ENCODE measurements around the gene FIBIN. TPM values are rescaled to one million over a fixed set of nuclear protein-coding genes. Genes with fewer than 3 reads are reported as not detected.

FIBIN gene
- total and polyA plus RNA-seq, 2 donors (not counting 3 experiments of a cell fraction or from before 2014, with no cell fraction given) = not detected

GRCh38 chr11:26985470-26985869, 8.4 kb upstream of the FIBIN start:
- intact Hi-C loops (cut with micrococcal nuclease) = no loop called here
- ChIA-PET CTCF (no interaction called here), POLR2A (no interaction called here)
- H3K4me3 ChIP-seq (replicated peaks in 1 of 3; ENCODE audit: insufficient read depth in 1 of 3, low read depth in 1 of 3, low read length in 3 of 3) = no peak overlapping the region
- H2AFZ ChIP-seq (ENCODE audit: low read depth, low read length) = no peak overlapping the region
- H3K79me2 ChIP-seq (ENCODE audit: control insufficient read depth, insufficient read depth, low read length) = no peaks in the 10 kb centered on the region
- no peaks in the 10 kb centered on the region for H3K9me1 ChIP-seq (replicated peaks; ENCODE audit: control insufficient read depth, extremely low read depth, insufficient read depth, low read length)
- H4K20me1 ChIP-seq (replicated peaks; ENCODE audit: control insufficient read depth, extremely low read depth, insufficient read depth, low read length) = no peaks in the 10 kb centered on the region
- DNase-seq (ENCODE audit: low read depth, low spot score) (no peak), FAIRE-seq (no peak)
- no peak overlapping the region for H3K27ac ChIP-seq (ENCODE audit: insufficient read depth, low read depth, low read length)
- no peaks in the 10 kb centered on the region for H3K27me3 ChIP-seq (ENCODE audit: control insufficient read depth in 2 of 2, insufficient read depth in 2 of 2, low read length in 2 of 2)
- no peaks in the 10 kb centered on the region for H3K36me3 ChIP-seq (ENCODE audit: control insufficient read depth in 2 of 2, extremely low read depth in 1 of 2, insufficient read depth in 2 of 2, low read length in 2 of 2)
- TF ChIP-seq MAX (IDR thresholded peaks at IDR 0.05; ENCODE audit: insufficient read depth, insufficient read length) = no peak
- no peak for TF ChIP-seq POLR2AphosphoS5 (IDR thresholded peaks at IDR 0.05; ENCODE audit: insufficient read depth, low read depth, low read length)
- no peak for TF ChIP-seq POLR2A (IDR thresholded peaks at IDR 0.05; ENCODE audit: low read depth, low read length)
- H3K9me3 ChIP-seq (replicated peaks; ENCODE audit: control insufficient read depth, insufficient read depth, low read length) = no peaks in the 10 kb centered on the region
- no peak overlapping the region for H3K9ac ChIP-seq (replicated peaks; ENCODE audit: extremely low read depth, insufficient read depth, low read length)
- BruUV-seq (replicated peaks) = no TSS peak
- dilution Hi-C loops (cut with MboI; ENCODE audit: extremely low pct_ligation_motif_present, low sequenced_read_pairs) = no loop called here
- H3K4me2 ChIP-seq (ENCODE audit: insufficient read depth, low read length) = no peak overlapping the region
- H3K4me1 ChIP-seq (ENCODE audit: control insufficient read depth, extremely low read depth, insufficient read depth, low read length) = no peaks in the 10 kb centered on the region

- dilution Hi-C loops (cut with MboI; ENCODE audit: extremely low pct_ligation_motif_present, low sequenced_read_pairs) (no loop called here), intact Hi-C loops (cut with micrococcal nuclease) (no loop called here)
- Histone ChIP-seq H3K9ac (replicated peaks; ENCODE audit: extremely low read depth, insufficient read depth, low read length) (no peak overlapping the region), H3K4me1 (ENCODE audit: control insufficient read depth, extremely low read depth, insufficient read depth, low read length) (no peaks in the 10 kb centered on the region), H3K4me3 (replicated peaks in 1 of 3; ENCODE audit: insufficient read depth in 1 of 3, low read depth in 1 of 3, low read length in 3 of 3) (no peak overlapping the region), H3K9me1 (replicated peaks; ENCODE audit: control insufficient read depth, extremely low read depth, insufficient read depth, low read length) (no peaks in the 10 kb centered on the region), H3K27ac (ENCODE audit: insufficient read depth, low read depth, low read length) (no peak overlapping the region), H4K20me1 (replicated peaks; ENCODE audit: control insufficient read depth, extremely low read depth, insufficient read depth, low read length) (no peaks in the 10 kb centered on the region), H3K27me3 (ENCODE audit: control insufficient read depth in 2 of 2, insufficient read depth in 2 of 2, low read length in 2 of 2) (no peaks in the 10 kb centered on the region), H3K36me3 (ENCODE audit: control insufficient read depth in 2 of 2, extremely low read depth in 1 of 2, insufficient read depth in 2 of 2, low read length in 2 of 2) (no peaks in the 10 kb centered on the region), H3K9me3 (replicated peaks; ENCODE audit: control insufficient read depth, insufficient read depth, low read length) (no peaks in the 10 kb centered on the region), H3K79me2 (ENCODE audit: control insufficient read depth, insufficient read depth, low read length) (no peaks in the 10 kb centered on the region), H2AFZ (ENCODE audit: low read depth, low read length) (no peak overlapping the region), H3K4me2 (ENCODE audit: insufficient read depth, low read length) (no peak overlapping the region)
- CTCF ChIA-PET = no interaction called here
- no peak for FAIRE-seq
- POLR2A ChIA-PET = no interaction called here
- TF ChIP-seq POLR2A (IDR thresholded peaks at IDR 0.05; ENCODE audit: low read depth, low read length) = no peak
- TF ChIP-seq POLR2AphosphoS5 (IDR thresholded peaks at IDR 0.05; ENCODE audit: insufficient read depth, low read depth, low read length) = no peak
- TF ChIP-seq FOS (IDR thresholded peaks at IDR 0.05; ENCODE audit: borderline replicate concordance, insufficient read depth, low read length) = no peak
- no peak for TF ChIP-seq GATA2 (IDR thresholded peaks at IDR 0.05; ENCODE audit: insufficient read depth, insufficient read length, low read depth, low read length)
- TF ChIP-seq MAX (IDR thresholded peaks at IDR 0.05; ENCODE audit: insufficient read depth, insufficient read length) = no peak
- TF ChIP-seq MYC (IDR thresholded peaks at IDR 0.05; ENCODE audit: low read depth, low read length) = no peak
- TF ChIP-seq JUN (IDR thresholded peaks at IDR 0.05; ENCODE audit: borderline replicate concordance, insufficient read depth, insufficient read length, low read depth) = no peak
- no peak for DNase-seq (ENCODE audit: low read depth, low spot score)
- no TSS peak for BruUV-seq (replicated peaks)
Observed at GRCh38 chr11:26985943-26986342, 8.0 kb upstream of the FIBIN start.

All from endothelial cell of umbilical vein (primary cell).